Measurements from ENCODE around the gene ENOPH1.

Gene ENOPH1

DNA sequence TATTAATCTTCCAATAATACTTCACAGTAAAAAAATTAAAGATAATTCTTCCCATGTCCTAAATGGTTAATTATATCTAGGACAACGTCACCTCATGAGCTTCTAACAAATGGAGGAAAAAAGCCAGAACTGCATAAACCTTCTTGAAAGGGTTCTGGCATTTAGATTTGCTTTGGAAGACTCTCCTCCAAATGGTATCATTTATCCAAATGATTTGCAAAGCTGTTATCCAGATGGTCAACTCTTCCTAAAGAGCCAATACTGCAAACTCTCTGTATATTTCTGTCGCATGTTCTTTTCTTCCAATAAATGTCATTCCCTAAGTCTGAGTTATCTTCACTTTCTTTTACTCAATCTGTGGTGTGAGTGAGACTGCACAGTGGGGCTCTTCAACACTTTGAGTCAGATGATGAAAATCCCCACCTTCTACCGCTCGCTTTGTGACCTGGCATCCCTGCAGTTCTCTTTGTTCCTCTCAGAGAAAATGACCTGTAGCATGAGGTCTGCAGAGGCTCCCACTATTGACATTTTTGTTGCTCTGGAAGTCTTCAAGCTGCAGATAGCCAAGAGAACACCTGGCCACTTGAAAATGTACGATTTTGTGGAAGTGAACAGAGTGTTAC lies 78.5 kb downstream of the ENOPH1 start:
- H3K4me1 ChIP-seq (ENCODE audit: control insufficient read depth, insufficient read depth, low read length) = no peaks in the 10 kb centered on the region
- H3K27ac ChIP-seq (ENCODE audit: extremely low read depth, low read depth, low read length) = no peak overlapping the region
- TF ChIP-seq ZNF248 (tag by site-specific recombination; IDR thresholded peaks at IDR 0.05) = no peak
- POLR2A ChIA-PET = no interaction called here
- H3K36me3 ChIP-seq (ENCODE audit: control insufficient read depth in 2 of 2, insufficient read depth in 1 of 2, low read length in 2 of 2) = no peaks in the 10 kb centered on the region
- no peak overlapping the region for H3K4me3 ChIP-seq (ENCODE audit: low read depth, low read length)
- no peaks in the 10 kb centered on the region for H3K9me3 ChIP-seq (ENCODE audit: control insufficient read depth, insufficient read depth, low read depth, low read length)
- CTCF ChIA-PET = interaction anchor here (0.7 to 1.0 kb wide), 2 partner anchors 47 to 81 kb away, joined by 3 to 4 read pairs; no protein-coding TSS in a partner anchor

DNA sequence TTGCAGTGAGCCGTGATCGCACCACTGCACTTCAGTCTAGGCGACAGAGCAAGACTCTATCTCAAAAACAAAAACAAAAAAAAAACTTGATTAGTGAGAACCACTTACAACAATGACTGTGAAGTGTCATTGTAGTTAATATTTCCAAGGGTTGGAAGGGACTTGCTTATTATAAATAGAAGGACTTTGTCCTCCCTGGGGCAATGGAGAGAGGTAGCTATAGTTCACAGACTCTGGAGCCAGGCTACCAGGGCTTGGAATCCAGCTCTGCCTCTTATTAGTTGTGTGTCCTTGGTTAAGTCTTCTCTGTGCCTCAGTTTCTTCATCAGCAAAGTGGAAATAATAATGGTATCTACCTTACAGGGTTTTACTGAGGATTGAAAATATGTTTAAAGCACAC lies 79.8 kb downstream of the ENOPH1 start:
- H3K9me3 ChIP-seq (ENCODE audit: control insufficient read depth, insufficient read depth, low read depth, low read length) = no peaks in the 10 kb centered on the region
- H3K4me1 ChIP-seq (ENCODE audit: control insufficient read depth, insufficient read depth, low read length) = no peaks in the 10 kb centered on the region
- no peak for TF ChIP-seq ZNF777 (tag by site-specific recombination; IDR thresholded peaks at IDR 0.05; ENCODE audit: borderline replicate concordance)
- no peak overlapping the region for H3K27ac ChIP-seq (ENCODE audit: extremely low read depth, low read depth, low read length)
- no peaks in the 10 kb centered on the region for H3K36me3 ChIP-seq (ENCODE audit: control insufficient read depth in 2 of 2, insufficient read depth in 1 of 2, low read length in 2 of 2)
- ChIA-PET CTCF (interaction anchor here (0.5 kb wide), 1 partner anchor 114 kb away, joined by 3 read pairs; no protein-coding TSS in a partner anchor), POLR2A (no interaction called here)
- H3K4me3 ChIP-seq (ENCODE audit: low read depth, low read length) = no peak overlapping the region

Measured in HEK293 (cell line).